ENCODE data around the gene OR2C1. TPM values are rescaled to one million over a fixed set of nuclear protein-coding genes. Genes with fewer than 3 reads are reported as not detected.
A peak's percentile ranks its signal among the peaks of the same experiment; 100 is the strongest.

Gene OR2C1
- total and polyA plus RNA-seq, 8 donors, result 0.05 to 0.16 (median 0.16) TPM; not detected in 5

- WGBS, 2 donors, result 87 to 92% methylated on average over 7 of the region's 7 CpGs
- Histone ChIP-seq H3K9me3 (no peaks in the 10 kb centered on the region), H3K27ac (no peak overlapping the region), H3K36me3 (no peaks in the 10 kb centered on the region), H3K27me3 (peaks cover 0 to 5% (median 0%) of the 10 kb centered on the region in 4 donors), H3K4me3 (no peak overlapping the region), H3K4me1 (no peaks in the 10 kb centered on the region)
- TF ChIP-seq CTCF (IDR thresholded peaks at IDR 0.05), result no peak
- DNase-seq (no peak), FAIRE-seq (no peak), ATAC-seq (no peak)
- intact Hi-C loops (cut with DNase I), result no loop called here
Observed at GRCh38 chr16:3363793-3364192, 8.1 kb downstream of the OR2C1 start.

- Histone ChIP-seq H3K9me3 (no peaks in the 10 kb centered on the region), H3K36me3 (no peaks in the 10 kb centered on the region), H3K4me3 (peak overlapping the region; percentile 20 to 46 (median 44)), H3K27me3 (peaks cover 0 to 5% (median 0%) of the 10 kb centered on the region in 4 donors), H3K4me1 (no peaks in the 10 kb centered on the region), H3K27ac (peak overlapping the region; percentile 53 to 80 (median 69))
- peak; percentile 20 for FAIRE-seq
- 11 to 12% methylated on average over 42 of the region's 42 CpGs for WGBS, 2 donors
- intact Hi-C loops (cut with DNase I), result no loop called here
- DNase-seq, result peak; percentile 83 to 93 (median 86)
- TF ChIP-seq CTCF (IDR thresholded peaks at IDR 0.05), result no peak
- ATAC-seq, result peak; percentile 99 to 100 (median 100)
Observed at GRCh38 chr16:3364774-3365427, 9.2 kb downstream of the OR2C1 start.

- intact Hi-C loops (cut with DNase I), result no loop called here
- Histone ChIP-seq H3K4me3 (no peak overlapping the region), H3K27me3 (no peaks in the 10 kb centered on the region), H3K9me3 (no peaks in the 10 kb centered on the region), H3K4me1 (no peaks in the 10 kb centered on the region), H3K36me3 (no peaks in the 10 kb centered on the region), H3K27ac (no peak overlapping the region)
- no peak for DNase-seq
- 85 to 93% methylated on average over 11 of the region's 11 CpGs for WGBS, 2 donors
- ATAC-seq, result no peak
- no peak for FAIRE-seq
- TF ChIP-seq CTCF (IDR thresholded peaks at IDR 0.05), result no peak
Observed at GRCh38 chr16:3369073-3369472, 13.4 kb downstream of the OR2C1 start.

DNA sequence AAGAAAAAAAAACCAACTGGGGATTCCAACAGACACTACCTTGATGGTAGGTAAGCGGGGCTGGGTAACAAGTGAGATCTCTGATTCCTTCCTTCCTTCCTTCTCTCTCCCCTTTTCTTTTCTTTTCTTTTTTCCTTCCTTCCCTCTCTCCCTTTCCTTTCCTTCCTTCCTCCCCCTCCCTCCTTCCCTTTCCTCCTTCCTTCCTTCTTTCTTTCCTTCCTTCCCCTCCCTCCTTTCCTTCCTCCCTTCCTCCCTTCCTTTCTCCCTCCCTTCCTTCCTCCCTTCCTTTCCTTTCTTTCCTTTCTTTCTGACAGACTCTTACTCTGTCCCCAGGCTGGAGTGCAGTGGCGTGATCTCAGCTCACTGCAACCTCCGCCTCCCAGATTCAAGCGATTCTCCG is 20.0 kb downstream of the OR2C1 start:
- intact Hi-C loops (cut with DNase I), result no loop called here
- peaks cover 0 to 5% (median 0%) of the 10 kb centered on the region in 4 donors for H3K9me3 ChIP-seq
- no peaks in the 10 kb centered on the region for H3K27me3 ChIP-seq
- no peak overlapping the region for H3K27ac ChIP-seq
- 93 to 95% methylated on average over 5 of the region's 5 CpGs for WGBS, 2 donors
- no peaks in the 10 kb centered on the region for H3K4me1 ChIP-seq
- no peak for DNase-seq
- no peak for ATAC-seq
- no peak for FAIRE-seq
- H3K4me3 ChIP-seq, result no peak overlapping the region
- TF ChIP-seq CTCF (IDR thresholded peaks at IDR 0.05), result no peak
- H3K36me3 ChIP-seq, result no peaks in the 10 kb centered on the region

- Histone ChIP-seq H3K4me3 (no peak overlapping the region), H3K36me3 (peaks cover 5 to 18% (median 5%) of the 10 kb centered on the region in 3 donors), H3K27me3 (no peaks in the 10 kb centered on the region), H3K27ac (no peak overlapping the region), H3K4me1 (no peaks in the 10 kb centered on the region), H3K9me3 (peaks cover 0 to 23% (median 5%) of the 10 kb centered on the region in 4 donors)
- FAIRE-seq (no peak), DNase-seq (no peak), ATAC-seq (no peak)
- no peak for TF ChIP-seq CTCF (IDR thresholded peaks at IDR 0.05)
- intact Hi-C loops (cut with DNase I), result no loop called here
Observed at GRCh38 chr16:3377917-3378316, 22.2 kb downstream of the OR2C1 start.

All from pancreas (tissue), 10 donors.